Dermis blood vessel endothelial cell (primary cell): ENCODE results near the gene TMCC1. TPM values are rescaled to one million over a fixed set of nuclear protein-coding genes. Genes with fewer than 3 reads are reported as not detected.
A peak's percentile ranks its signal among the peaks of the same experiment; 100 is the strongest.

Source experiments
- DNase-seq: peaks from one replicate; pipeline ENCODE4 v3.0.0; 2010
- total RNA-seq: library from RNA; depleted of rRNA; stranded (reverse); fragments of >200 nt; gene quantifications from 2 replicates; pipeline ENCODE4 v1.2.3, GENCODE V29; 2014

TMCC1 gene
- total RNA-seq, 1 donor from 2014 or later: 18.5 TPM

DNA sequence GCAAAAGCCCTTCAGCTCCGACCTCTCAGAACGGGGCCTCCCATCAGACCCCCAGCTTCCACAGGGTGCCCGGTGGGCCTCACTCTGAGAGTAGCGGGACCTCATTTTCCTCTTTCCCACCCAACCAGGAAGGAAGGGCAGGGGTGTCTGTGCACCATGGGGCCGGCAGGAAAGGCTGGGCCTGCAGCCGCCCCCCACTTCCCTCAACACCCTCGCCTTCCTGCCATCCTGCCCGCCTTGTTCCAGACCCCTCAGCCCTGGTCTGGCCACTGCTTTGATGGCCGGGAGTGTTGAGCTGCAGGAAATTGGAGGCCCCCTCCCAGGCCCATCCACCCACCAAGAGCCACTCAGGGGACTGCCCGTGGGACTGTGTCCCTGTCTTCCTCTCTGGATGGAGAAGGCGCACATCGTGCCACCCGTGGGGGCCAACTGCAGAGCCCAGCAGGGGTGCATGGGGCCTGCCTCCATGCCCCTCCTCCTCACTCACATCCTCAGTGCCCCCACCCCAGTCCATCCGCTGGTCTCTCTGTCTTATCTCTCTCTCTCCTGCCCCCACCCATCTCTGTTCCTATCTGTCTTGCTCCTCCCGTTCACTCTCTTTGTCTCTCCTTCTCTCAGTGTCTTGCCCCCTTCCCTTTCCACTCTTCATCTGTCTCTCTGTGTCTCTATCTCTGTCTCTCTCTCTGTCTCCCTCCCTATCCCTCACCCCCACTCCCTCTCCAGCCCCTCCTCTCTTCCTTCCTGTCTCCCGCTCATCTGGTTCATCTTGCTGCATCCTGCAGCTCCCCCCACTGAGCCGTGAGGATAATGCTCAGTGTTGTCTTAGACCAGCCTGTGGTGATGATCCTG lies 285.2 kb downstream of the TMCC1 start:
- peak; percentile 60 for DNase-seq

DNA sequence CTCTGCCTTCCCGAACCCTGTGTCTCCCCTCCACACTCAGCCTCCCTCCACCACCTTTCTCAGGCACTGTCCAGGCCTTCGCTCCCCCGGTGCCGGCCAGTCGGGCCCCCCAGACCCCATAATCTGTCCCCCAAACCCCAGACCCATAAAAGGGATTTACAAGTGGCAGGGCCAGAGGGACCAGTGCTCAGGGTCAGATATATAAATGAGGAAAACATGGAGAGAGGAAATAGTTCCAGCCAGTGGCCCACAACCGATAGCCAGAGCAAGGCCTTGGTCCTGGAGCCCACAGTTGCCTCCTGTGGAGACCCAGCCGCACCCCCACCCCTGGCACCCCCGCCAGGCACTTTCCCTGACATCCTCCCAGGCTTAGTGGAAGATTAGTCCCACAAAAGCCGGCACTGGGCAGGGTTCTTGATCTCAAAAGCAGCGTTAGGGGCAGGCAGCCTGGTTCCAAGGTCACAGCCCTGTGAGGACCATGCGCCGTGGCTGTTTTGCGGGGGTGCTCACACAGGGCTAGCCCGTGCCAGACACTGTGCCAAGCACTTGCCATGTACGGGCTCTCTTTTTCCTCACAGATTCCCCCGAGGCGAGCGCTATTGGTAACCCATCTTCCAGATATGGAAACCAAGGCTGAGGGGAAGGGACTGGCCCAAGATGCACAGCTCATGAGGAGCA lies 286.0 kb downstream of the TMCC1 start:
- DNase-seq: peak; percentile 42

DNA sequence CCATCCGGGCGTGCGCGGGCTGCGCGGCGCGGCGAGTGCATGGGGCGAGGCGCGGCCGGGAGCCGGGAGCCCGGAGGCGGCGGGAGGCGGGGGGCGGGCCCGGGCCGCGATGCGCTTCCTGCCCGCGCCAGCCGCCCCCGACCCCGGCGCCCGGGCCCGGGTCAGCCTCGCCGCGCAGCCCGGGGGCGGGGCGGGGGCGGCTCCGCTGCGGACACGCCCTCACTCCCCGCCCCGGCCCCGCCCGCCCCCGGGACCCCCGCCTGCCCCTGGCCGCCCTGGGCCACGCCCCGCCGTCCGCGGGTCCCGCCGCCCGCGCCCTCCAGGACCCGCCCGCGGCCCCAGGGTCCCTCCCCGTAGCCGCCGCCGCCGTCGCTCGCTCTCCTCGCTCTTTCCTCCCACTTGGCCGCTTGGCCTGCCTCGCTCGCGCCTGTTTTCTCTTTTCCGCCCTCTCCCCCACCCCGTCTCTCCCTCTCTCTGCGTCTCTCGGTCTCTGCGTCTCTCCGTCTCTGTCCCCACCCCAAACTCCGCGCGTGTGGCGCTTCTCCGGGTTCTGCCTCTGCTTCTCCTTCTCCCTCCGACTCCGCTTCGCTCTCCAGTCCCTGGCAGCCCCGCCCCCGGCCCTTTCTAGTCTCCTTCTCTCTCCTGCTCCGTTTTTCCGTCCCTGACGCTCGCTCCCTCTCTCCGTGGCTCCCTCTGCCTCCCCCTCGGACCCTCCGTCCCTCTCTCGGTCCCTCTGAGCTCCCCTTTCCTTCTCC lies 286.7 kb downstream of the TMCC1 start, which contains the start of gene PLXND1:
TSS of gene PLXND1 (minus strand) at position 41 of the 755 bp plus-strand sequence. CDS start at position 4, 37 bp downstream.
- peak; percentile 76 for DNase-seq

DNA sequence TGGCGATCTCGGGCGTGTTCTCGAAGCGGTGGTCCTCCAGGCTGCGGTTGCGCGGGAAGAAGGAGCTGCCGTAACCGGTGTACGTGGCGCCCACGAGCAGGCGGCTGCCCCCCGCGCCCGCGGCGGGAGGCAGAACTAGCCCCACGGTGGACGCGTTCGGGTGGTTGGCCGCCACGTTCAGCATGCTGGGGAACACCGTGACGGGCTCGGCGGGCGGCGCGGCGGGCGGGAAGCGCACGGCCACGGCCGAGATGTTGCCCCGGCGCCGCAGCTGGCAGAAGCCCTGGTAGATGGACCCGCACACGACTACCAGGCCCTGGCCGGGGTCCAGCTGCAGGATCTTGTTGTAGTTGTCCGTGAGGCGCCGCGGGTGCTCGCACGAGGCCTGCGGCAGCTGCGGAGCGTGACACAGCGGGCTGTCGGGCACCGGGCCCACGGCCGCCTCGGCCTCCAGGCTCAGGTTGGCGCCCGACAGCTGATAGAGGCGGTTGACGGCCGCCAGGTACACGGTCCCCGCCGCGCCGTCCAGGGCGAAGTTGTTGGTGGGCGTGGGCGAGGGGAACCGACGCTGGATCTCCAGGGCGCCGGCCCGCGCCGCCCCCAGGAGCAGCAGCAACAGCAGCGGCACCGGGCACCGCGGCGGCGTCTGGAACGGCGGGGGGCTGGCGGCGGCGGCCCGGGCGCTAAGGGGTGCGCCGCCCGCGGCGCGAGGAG lies 287.4 kb downstream of the TMCC1 start:
- DNase-seq: peak; percentile 79

DNA sequence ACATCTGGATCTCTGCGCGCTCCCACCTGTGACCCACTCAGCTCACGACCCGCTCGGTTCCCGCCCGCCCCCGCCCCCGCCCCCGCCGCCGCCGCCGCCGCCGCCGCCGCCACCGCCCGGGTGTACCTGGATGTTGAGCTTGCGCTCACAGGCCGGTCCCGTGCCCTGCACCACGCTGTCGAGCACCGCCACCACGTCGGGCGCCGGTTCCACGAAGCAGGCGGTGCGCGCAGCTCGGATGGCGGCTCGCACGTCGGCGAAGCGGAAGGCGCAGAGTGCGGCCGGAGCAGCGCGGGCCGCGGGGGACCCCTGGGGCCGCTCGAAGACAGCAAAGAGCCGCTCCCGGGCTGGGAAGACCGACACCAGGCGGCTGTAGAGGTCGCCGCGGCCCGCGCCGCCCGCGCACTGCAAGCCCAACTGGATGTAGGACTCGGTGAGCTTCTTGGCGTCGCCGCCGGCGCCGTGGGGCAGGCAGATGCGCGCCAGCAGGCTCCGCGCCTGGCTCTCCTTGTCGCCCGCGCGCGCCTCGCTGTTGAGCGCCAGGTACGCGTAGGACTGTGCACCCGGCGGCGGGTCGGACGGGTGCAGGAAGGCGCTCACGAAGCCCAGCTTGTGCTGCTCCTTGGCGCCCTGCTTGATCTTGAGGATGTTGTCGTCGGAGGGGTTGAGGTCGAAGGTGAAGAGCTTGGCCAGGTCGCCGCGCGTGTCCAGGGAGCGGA lies 288.1 kb downstream of the TMCC1 start:
- peak; percentile 57 for DNase-seq

DNA sequence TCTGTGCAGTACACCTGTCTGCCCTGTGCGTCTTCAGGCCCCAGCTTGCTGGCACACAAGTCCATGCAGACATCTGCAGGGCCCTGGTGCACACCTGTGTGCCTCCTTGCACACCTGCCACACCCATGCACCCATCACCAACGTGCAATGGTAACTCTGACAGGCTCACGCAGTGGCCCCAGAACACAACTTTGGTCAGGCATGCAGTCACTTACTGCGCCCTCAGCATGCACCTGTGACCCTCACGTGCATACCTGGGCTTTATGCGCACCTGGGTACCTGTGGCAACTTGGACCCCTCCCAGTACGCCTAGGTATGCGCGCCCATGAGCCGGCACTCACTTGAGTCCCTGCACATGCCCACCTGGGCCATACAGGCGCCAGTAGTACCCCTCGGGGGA lies 288.7 kb downstream of the TMCC1 start:
- no peak for DNase-seq

DNA sequence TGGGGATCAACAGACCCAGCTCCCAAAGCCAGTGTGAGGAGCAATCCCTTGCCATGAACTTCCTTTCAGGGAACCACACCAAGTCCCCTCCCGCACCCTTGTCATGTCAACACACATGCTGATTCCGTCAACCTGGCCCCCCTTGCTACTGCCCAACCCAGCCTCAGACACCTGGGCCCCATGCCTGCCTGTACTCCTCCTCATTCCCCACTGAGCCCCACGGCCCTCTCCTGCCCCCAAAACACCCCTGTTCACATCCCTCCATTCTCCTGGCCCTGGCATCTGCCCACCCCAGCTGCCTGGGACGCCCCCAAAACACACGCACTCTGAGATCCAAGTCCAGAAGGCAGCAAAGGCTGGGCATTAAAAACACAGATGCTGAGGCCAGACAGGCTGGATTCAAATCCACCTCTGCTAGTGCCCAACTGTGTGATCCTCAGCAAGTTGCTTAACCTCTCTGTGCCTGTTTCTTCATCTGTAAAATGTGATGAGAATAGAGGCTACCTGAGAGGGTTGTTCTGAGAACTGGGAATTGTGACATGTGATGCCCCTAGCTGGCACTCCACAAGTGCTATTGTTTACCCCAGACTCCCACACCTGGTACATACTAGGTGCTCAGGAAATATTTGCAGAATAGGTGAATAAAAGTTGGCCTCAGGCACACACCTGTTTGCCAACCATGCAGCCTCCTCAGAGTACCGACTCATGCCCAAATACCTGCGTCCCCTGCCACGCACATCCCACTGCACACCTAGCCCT lies 289.3 kb downstream of the TMCC1 start:
- no peak for DNase-seq

DNA sequence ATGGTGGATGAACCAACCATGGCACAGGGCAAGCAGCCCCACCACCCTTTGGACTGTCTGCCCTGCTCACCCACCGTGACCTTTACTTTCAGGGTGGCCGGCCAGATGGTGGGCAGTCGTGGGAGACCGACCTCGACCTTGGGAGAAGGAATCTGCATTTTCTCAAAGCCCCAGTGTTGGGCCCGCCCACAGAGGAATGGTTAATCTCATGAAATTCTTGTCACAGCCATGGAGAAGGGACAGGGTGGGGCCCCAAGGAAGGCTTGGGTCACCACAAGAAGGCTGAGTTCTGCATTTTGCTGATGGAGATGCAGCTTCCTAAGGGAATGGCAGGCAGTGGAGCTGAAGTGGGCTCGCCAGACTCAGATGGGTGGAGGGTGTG lies 290.0 kb downstream of the TMCC1 start:
- DNase-seq: no peak

DNA sequence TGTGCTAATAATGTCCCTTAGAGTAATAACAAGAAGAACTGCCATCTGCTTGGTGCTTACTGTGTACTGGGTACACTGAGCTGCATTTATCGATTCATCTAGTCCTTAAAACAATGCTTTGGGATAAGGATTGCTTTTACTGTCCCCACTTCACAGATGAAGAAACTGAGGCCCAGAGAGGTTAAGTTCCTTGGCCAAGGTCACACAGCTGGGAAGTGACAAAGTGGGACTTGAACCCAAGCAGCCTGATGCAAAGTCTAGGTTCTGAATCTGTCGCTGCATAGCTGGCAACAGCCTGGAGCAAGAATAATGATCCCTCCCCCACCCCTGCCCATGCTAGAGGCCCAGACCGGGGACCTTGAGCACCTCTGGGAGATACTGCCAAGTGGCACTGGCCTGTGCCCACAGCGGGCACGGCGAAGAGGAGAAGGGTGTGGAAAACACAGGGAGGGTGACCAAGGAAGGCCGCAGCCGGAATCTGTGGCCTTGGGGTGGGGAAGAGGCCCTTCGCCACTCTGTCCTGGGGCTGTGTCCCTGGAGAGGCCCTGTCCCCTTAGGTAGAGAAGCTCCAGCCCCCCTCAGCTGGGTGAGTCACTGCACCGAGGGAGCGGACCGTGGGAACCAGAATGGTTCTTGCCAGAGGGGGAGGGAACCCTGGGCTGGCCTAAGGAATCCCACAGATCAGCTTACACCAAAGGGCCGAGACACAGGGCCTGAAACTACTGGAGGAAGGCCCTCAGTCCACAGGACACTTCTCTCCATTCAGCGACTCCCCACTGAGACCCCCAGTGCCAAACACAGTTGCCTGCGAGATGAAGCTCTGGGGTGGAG lies 290.6 kb downstream of the TMCC1 start:
- peak; percentile 95 for DNase-seq

DNA sequence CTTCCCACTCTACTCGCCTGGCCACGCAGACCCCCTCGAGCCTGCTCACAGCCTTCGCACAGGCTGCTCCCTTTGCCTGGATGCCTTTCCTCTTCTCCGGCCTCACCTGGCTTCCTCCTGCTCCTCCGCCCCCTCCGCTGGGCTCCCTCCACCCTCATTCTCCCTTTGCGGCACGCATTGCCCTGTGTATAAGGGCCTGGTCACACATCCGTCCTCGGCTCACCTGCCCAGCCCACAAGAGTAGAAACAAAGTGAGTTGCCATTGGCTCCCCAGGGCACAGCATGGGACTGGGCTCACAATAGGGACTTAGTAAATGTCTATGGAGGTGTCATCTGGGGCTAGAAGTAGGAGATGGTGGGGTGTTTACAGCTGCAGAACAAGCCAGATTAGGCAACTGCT lies 291.2 kb downstream of the TMCC1 start:
- peak; percentile 37 for DNase-seq

DNA sequence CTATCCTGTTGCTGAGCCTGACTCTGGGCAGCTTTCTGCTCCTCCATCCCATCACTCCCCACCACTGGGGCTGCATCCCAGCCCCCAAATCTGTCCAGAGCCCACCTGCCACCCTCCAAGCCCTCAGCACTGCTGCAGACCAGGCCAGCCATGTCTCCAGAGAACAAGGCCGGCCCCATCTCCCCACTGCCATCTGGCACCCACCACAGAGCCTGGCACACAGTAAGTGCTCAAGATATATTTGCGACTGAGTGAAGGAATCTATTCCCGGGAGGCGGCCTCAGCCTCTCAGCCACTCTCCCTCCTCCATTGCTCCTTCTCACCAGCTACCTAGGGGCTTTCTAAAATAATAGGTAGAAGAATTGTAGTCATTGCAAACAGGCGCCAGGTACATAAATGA lies 291.8 kb downstream of the TMCC1 start:
- DNase-seq: no peak

DNA sequence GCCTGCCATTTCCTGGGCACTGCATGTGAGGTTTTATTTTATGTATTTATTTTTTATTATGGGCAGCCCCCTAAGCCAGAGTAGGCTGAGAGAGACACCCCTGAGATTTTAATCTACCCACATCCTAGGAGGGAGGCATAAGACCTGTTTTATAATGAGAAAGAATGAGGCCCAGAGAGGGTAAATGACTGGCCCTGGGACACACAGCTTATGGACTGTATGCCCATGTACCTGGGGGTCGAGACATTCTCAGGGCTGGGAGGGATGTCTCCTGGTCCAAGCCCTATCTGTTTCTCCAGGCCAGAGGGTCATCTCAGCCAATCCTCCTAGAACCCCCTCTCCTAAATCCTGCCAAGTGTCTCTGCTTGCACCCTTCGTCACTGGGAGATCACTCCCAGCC lies 293.2 kb downstream of the TMCC1 start:
- no peak for DNase-seq

DNA sequence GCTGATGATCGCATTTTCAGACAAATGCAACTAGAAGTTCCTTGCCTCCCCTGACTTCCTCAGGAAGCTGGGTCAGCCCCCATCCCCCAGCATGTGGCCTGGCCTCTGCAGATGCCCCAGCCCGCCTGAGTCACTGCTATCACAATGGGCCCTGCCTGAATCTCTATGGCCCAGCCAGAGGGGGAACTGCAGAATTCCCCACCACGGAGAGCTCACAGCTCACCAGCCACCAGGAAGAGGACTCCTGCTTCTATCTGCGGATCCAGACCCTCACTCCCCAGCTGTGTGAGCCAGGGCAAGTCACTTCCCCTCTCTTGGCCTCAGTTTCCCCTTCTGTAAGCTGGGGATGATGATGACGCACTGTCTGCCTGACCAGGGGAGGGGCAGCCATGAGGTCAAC lies 293.9 kb downstream of the TMCC1 start:
- DNase-seq: peak; percentile 98

DNA sequence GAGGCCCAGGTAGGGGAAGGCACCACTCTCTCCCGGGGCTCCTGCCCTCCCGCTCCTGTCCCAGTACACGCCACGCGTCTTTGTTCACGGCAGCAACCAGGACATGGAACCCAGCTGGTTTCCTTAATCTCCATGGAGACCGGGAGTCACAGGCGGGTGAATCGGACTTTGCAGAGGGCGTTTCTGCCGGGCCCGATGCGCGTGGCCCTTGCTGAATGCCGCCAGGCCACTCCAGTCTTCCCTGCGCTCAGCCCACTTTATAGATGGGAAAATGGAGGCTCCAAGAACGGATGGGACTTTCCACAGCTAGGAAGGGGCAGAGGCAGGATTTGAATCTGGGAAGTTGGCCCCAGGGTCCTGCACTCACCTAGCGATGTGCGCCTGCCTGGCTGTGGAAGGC lies 294.4 kb downstream of the TMCC1 start:
- peak; percentile 82 for DNase-seq

DNA sequence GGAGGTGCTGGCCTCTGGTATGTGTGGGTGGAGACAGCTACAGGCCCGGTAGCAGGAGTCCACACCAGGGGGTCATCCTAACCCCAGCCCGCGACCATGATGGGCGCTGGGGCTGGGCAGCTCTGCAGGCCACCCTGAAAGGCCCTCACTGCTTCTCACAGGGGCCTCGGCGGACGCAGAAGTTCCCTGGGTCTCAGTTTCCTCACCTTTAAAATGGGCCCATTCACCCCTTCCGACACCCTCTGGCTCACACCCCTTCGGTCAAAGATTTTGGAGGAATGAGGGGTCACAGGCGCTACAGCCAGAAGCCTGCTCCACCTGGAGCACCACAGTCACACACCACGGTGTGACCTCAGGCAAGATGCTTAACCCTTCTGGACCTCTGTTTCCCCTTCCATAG lies 295.0 kb downstream of the TMCC1 start:
- no peak for DNase-seq

DNA sequence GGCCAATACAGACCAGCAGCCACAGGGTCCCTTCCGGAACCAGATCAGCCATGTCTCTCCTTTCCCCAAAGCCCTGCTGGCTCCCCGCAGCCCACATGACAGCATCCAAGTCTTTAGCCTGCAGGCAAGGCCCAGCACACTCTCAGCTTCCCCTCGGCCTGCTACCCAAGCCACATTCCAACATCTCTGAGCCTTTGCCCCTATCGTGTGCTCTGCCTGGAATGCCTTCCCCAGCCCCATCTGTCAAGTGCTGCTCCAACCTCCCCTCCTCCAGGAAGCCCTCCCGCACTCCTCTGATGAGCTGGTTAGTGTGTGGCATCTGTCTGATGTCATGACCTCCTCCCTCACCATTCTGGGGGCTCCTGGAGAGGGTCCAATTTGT lies 295.5 kb downstream of the TMCC1 start:
- DNase-seq: peak; percentile 36
